Cardiac fibroblast (primary cell): ENCODE results near the gene GALNT12.
A peak's percentile ranks its signal among the peaks of the same experiment; 100 is the strongest.

Experiments used
- DNase-seq, 2 donors: peaks; one replicate each; pipeline versions ENCODE4 v3.0.0 to v3.0.0-alpha.2; 2010; ENCODE audit warnings: low read depth in 2 of 2
- H3K4me3 ChIP-seq, 2 donors: replicated peaks in 1 of 2; 1 replicate in 1 of 2; 2 replicates in 1 of 2; pipeline ENCODE4 v1.5.1; 2011; ENCODE audit warnings: low read depth in 2 of 2, low read length in 2 of 2, mild to moderate bottlenecking in 2 of 2, moderate library complexity in 1 of 2
- TF ChIP-seq, protein P1 (sequence below): IDR thresholded peaks from one replicate; pipeline ENCODE4 v1.5.1; 2011; ENCODE audit warnings: low read depth, mild to moderate bottlenecking, low read length, inconsistent platforms

GALNT12 gene

DNA sequence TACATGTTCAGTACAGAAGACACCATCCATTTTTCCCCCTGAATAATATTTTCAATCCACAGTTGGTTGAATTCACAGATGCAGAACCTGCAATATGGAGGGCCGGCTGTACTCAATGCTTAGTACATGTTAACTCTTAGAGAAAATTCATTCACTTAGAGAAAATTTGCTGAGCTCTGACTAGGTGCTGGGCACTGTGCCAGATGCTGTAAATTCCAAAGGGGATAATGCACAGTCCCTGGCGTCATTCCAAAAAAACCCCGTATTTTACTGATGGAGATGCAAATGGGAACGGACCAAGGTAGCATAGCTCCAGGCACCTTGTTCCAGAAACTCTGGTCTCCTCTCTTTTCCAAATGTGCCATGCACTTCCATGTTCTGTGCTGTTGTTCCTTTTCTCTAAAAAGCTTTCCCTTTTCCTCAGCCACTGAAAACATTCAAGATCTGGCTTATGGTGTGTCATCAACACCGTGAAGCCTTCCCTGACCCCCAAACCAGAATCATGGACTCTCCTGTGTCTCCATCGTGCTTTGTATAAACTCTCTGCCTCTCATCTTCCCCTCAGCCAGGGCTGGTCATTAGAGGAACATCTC lies 80.5 kb downstream of the GALNT12 start:
- DNase-seq = peak in 1 of 2 donors; percentile 51
- H3K4me3 ChIP-seq = no peak overlapping the region
- TF ChIP-seq, protein P1, sequence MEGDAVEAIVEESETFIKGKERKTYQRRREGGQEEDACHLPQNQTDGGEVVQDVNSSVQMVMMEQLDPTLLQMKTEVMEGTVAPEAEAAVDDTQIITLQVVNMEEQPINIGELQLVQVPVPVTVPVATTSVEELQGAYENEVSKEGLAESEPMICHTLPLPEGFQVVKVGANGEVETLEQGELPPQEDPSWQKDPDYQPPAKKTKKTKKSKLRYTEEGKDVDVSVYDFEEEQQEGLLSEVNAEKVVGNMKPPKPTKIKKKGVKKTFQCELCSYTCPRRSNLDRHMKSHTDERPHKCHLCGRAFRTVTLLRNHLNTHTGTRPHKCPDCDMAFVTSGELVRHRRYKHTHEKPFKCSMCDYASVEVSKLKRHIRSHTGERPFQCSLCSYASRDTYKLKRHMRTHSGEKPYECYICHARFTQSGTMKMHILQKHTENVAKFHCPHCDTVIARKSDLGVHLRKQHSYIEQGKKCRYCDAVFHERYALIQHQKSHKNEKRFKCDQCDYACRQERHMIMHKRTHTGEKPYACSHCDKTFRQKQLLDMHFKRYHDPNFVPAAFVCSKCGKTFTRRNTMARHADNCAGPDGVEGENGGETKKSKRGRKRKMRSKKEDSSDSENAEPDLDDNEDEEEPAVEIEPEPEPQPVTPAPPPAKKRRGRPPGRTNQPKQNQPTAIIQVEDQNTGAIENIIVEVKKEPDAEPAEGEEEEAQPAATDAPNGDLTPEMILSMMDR = no peak

- H3K4me3 ChIP-seq = no peak overlapping the region
- DNase-seq = peak in 1 of 2 donors; percentile 59
- TF ChIP-seq, protein P1 = no peak
Measured at GRCh38 chr9:98888801-98889421, 81.4 kb downstream of the GALNT12 start.

GRCh38 chr9:98890256-98890655 lies 82.8 kb downstream of the GALNT12 start:
- DNase-seq = no peak
- H3K4me3 ChIP-seq = no peak overlapping the region
- TF ChIP-seq, protein P1 = no peak

DNA sequence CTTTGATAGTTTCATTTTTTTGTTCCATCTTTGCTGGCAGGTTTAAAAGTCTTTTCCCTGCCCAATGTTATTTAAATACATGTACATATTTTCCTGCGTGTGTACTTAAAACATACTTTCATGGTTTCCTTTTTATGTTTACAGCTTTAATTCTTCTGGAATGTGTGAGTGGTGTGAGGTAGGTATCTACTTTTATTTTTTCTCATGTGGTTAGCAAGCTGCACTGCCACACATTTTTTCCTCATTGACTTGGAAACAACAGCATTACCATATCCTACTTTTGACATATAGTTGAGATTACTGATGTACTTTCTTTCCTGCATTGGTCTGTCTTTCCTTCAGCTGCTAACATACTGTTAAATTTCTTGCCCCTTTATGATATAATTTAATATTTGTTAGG lies 84.8 kb downstream of the GALNT12 start:
- DNase-seq = no peak
- no peak overlapping the region for H3K4me3 ChIP-seq
- TF ChIP-seq, protein P1 = no peak

GRCh38 chr9:98892690-98893089 lies 85.2 kb downstream of the GALNT12 start:
- no peak overlapping the region for H3K4me3 ChIP-seq
- no peak for DNase-seq
- TF ChIP-seq, protein P1 = no peak

DNA sequence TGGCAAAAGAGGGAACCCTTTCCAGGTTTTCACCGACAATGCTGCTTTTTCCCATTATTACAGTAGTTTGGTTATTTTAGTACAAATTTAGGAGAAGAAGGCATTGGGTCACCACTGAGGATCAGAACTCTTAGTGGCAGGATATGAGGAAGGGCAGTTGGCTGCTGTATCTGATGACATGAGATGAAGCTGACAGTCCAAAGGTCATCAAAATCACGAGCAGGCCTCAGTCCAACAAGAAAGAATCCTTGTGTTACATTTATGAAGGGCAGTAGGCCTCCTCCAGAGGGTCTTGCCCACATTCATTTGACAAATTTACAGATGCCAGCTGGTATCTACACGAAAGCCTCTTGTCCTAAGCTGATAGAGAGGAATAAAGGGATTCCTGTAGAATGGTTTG lies 86.7 kb downstream of the GALNT12 start:
- no peak for DNase-seq
- H3K4me3 ChIP-seq = no peak overlapping the region
- TF ChIP-seq, protein P1 = no peak
